NCI-H82 treated with DMSO at 0.1 percent for 48 hours (cell line): ENCODE measurements around the gene AGBL1.
"Not testable (repeated sequence)": the region's sequence is repeated elsewhere in the genome, so short reads cannot be mapped to it uniquely, and the experiment has no call there.

Experiments
- DNase-seq: peaks from one replicate; lab custom pipeline; 2025; ENCODE audit not compliant: unreplicated experiment; lab: John Stamatoyannopoulos, UW

The AGBL1 gene

DNA sequence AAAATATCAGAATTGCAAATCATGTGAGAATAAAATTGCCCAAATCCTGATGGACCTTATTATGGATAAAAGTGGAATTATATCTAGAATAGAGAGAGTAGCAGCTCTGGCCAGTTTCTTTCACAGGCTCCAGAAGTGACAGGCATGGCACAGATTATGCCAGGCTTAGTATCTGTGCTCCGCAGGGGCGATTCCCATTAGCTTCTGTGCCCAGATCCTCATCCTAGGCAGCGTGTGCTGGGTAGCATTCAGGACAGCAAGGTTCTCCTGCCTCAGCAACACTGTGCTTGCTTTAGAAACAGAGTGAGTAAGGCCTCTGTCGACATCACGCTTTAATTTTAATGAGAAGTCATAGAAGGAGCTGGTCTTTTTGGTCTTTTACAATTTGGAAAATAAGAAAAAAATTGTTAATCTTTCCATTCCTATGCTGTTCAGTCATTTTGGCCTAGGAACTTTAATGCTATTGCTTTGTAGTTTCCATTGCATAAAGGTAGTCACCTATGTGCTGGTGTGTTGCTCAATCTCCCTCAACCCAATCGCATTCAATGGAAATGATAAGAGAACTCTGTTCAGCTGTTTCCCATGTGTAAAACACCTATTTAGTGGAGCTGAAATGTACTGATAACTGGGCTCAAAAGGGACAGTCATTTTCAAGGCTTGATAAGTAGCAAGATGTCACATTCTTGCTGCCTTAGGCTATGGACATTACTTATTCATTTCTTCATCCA lies 770.1 kb downstream of the AGBL1 start:
- DNase-seq: no peak

DNA sequence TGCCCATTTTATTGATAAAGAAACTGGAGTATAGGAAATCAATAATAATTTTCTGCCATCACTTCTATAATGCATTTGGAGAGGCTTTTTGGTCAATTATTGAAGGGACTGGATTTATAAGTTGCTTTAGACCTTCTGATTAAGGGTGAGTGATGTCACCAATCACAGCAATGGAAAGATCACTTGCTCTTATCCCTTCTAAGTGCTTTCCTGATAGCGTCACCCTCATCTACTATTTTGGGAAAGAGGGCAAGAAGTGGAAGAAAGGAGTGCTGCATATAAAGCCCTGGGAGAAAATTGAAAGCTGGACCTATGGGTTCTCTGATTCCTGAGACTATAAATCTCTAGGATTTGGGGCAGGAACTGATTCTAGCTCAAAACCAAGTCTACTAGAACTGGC lies 771.3 kb downstream of the AGBL1 start:
- DNase-seq: no peak

DNA sequence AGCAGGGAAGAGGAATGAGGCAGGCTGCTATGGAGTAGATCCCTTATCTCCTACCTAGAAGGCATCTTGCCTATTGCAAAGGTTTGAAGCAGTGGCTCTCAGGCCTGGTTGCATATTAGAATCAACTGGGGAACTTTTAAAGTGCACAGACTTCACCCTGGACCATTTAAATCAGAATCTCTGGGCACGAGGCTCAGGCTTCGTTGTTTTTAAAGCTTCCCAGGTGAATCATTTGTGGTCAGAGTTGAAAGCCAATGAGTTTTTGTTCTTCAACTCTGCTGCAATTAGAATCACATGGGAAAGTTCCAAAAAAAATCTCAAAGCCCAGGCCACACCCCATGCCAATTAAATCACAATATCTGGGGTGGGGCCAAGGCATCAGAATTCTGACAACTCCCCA lies 773.1 kb downstream of the AGBL1 start:
- DNase-seq: no peak

DNA sequence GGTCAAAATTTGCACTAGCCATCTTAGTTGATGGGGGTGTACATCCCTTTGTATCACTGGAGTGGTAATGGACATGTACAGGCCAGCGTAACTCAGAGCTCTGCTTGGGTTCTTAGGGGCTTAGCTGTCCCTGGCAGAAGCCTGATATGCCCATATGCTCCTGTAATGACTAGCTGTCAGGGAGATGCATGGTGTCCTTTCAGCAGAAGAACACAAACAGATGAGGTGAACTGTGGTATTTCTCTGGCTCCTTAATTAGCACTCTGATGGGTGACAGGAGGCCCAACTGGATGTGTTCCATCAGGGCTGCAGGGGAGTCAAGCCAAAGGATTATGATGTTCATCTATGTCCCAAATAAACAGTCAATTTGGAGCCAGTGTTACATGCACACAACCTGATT lies 774.5 kb downstream of the AGBL1 start:
- peak; percentile 57 for DNase-seq

DNA sequence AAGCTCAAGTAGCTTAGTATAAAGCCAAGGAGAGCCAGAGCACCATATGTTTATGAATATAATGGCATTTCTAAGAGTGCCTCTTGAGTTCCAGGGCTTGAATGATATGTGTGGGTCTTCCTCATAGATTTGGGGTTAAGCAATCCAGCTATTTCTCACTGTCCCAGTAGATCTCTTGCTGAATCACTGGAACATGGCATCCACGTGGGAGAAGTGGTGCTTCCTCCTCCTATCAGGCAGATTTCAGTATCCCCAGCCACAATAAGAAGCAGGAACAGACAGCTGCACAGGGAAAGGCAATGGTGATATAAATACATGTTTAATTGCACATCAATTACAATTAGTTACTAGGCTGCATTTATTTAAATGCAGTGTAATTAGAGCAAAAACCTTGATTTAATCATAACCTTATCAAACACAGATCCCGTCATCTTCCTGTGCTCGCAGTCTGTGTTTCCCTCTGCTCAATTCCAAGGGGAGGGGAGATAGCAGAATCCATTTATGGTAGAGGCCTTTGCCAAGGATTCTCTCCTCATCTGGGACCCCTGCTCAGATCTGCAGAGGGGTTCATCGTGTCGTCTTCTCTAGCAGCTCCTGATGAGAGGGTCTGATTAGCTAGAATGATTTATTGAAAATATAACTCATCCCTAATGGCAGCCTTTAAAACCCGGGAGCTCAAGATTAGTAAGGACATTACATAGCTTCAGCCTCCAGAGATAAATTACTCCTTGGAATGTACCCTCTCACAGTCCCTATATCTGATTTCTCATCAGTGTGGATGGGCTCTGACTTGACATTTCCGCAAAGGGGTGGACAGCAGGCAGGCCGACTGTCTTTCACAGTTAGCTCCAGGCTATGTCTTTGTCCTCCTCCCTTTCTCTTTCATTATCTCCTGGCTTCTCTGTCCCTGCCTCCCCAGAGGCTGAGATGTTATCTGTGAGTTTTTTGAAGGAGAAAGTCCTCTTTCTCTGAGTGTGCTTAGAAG lies 775.9 kb downstream of the AGBL1 start:
- peak; percentile 21 for DNase-seq

DNA sequence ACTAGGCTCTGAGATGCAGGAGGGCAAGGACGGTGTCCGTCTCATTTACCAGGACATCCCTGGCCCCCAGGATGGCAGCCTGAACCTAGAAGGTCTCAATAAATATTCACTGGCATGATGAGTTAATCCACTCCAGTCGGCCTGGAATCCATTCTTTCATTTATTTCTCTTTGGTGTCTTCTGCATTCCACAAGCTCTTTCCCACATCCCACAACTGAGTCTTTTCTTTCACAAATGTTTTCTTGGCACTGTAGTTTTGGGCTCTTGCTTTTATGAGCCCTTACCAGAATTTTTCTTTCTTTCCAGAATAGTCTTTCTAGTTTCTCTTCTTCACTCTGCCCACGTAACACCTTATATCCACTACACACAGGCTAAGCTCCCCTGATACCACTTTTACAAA lies 778.0 kb downstream of the AGBL1 start:
- no peak for DNase-seq

DNA sequence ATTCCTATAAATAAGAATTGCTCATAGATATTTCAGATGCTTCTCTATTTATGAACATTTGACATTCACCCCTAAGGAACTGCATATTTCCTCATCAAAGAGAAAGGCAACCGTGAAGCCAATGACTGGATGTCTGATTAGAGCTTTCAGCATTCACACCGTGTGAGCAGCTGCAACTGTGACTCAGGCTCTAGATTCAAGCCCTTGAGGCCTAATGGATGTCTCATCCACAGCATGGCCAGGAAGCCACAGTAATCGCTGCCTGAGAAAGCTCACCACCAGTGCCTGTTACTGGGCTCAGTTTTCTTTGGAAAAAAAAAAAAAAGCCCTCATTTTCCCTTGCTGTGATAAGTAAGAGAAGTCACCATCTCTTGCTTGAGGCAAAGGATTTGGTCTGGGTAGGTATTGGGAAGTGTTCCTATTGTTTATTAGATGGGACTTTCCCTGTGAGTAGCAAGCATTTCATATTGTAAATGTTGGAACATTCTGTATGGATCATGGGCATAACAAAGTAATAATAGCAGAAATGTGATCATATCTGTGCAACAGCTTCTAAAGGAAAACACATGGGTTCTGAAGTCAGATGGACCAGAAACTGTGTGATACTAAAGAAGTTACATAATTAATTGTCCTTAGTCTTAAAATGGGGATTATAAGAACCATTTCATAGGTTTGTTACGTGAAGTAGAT lies 783.7 kb downstream of the AGBL1 start:
- no peak for DNase-seq

DNA sequence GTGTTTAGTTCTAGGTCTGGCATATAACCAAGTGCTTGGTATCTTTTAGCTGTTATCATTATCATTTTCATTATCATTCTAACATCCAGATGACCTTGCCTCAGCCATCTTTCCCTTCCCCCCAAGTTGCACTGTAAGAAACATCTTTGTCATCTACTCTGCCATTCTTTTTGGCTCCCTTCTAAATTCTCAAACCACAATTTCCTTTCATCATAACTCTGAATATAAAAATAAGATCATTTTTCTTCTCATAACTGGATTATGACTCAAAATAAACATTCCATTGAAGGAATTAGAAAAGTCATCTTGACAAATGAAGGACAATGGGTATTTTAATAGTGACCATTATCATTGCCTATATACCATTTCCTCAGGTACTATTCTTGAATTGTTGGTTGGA lies 786.2 kb downstream of the AGBL1 start:
- DNase-seq: no peak

DNA sequence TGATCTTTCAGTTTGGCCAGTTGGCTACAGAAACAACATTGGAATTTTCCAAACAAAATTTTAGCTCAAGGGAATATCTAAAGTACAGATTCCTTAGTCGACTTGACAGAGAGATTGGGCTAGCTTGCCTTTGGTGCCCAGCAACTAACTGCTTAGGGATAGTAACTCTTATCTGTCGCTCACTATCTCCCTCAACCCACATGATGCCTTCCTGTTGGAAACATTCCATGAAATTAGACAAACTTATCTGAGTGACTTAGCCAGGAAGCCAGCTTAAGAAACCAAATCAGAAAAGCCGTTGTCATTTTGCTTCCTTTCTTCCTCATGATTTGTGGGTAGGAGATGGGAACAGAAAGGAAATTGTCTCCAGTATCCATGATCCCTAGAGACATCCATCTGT lies 791.2 kb downstream of the AGBL1 start:
- no peak for DNase-seq

DNA sequence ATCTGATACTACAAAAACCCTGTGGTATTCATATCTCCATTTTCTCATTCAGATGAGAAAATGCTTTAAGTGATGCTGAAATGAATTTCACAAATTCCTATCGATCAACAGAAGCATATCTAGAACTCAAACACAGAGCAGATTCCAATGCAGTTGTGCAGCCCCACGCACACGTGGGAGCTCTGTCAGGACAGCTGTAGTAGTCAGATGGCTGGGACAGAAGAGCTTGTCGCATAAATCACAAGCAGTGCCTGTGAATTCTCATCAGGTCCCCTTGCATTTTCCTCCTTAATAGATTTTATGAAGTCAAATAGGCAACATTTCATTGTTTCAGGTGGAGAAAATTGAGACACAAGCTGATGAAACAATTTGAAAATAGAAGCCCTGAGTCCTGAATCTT lies 792.3 kb downstream of the AGBL1 start:
- DNase-seq: no peak

DNA sequence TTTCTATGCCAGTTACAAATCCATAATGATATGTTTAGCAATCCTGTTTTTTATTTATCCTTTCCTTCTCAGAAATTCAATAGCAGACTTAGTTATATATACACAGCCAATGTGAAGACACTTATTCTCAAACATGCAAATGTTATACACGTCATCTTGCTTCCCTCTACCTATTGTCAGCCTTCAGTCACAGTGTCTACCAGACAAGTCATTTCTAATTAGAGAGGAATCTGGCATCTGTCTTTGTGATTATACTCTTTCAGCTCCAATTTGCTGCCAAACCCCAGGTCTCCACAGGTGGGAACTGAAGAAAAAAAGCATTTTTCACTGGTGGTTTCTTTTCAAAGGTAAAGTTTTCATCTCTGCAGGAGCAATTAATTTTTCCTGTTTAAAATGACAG lies 793.1 kb downstream of the AGBL1 start:
- peak; percentile 3 for DNase-seq

DNA sequence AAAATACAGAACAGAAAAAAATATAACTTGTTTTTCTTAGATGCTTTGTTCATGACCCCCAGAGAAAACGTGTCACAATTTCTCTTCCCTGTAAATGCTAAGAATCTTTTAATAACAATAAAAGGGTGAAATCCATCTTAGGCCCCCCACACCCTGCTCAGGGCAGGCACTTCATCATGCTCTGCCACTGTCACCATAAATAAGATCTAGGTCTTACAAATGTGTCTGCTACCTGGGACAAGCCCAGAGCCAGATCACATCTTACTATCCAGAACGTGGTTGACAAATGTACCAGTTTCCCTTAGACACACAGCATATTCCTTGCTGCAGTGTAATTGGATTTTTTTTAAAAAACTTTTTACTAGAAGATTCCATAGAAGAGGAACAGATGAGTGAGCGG lies 795.4 kb downstream of the AGBL1 start:
- no peak for DNase-seq

DNA sequence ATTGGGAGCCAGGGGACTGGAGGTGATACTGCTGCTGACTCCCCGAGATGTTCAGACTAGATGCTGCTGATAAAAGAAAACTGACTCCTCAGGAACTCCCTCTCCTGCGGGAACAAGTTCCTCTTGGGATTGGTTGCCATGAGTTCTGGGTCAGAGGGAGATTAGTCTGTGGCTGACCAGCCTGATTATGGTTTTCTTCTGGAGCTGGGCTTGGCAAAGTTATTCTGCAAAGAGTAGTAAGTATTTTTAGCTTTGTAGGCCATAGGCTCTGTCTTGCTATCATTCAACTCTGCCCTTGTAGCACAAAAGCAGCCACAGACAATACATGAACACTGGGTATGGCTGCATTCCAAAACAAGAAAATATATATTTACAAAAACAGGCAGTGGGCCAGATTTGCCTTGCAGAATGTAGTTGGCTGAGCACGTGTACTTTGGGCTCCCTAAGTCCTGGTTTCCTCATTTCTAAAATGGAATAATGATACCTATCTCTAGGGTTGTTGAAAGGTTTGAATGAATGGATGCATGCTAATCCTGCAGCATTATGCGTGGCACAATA lies 796.8 kb downstream of the AGBL1 start:
- no peak for DNase-seq

DNA sequence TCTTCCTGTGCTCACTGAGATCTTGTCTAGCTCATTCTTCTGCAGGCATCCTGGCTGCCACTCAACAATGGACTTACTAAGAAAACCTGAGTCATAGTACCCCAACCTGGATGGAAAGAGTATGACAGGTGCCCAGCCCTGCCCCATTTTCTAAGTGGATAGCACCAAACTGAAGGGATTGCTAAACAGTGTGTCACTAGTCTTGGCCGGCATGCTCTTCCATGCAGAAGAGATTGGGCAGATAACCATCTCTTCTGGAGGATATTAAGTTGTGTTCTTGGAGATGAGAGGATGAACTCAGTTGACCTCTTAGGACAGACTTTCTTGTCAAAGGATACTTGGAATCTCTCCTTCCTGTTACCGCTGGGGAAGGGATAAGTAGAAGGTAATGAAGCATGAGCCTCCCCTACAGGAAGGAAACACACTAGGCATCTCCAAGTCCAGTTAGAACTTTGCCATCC lies 797.5 kb downstream of the AGBL1 start:
- no peak for DNase-seq

DNA sequence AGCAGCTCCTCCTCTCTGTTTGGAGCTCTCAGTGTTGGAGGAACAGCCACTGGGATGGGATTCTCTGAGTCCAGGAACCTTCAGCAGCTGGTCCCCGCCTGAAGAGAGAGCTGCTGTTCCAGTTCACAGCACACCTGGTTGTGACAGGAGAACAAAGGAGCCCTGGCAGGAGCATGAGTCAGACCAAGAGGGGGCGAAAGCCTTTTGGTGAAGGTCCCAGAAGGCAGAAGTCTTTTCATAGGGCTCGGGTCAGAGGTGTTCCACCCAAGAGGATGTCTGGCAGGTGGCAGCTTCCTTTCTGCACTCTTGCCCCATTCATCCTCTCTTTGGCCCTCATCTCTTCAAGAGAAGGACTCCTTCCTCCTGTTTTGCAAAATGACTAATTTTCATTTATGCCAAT lies 799.2 kb downstream of the AGBL1 start:
- DNase-seq: not testable (repeated sequence)

DNA sequence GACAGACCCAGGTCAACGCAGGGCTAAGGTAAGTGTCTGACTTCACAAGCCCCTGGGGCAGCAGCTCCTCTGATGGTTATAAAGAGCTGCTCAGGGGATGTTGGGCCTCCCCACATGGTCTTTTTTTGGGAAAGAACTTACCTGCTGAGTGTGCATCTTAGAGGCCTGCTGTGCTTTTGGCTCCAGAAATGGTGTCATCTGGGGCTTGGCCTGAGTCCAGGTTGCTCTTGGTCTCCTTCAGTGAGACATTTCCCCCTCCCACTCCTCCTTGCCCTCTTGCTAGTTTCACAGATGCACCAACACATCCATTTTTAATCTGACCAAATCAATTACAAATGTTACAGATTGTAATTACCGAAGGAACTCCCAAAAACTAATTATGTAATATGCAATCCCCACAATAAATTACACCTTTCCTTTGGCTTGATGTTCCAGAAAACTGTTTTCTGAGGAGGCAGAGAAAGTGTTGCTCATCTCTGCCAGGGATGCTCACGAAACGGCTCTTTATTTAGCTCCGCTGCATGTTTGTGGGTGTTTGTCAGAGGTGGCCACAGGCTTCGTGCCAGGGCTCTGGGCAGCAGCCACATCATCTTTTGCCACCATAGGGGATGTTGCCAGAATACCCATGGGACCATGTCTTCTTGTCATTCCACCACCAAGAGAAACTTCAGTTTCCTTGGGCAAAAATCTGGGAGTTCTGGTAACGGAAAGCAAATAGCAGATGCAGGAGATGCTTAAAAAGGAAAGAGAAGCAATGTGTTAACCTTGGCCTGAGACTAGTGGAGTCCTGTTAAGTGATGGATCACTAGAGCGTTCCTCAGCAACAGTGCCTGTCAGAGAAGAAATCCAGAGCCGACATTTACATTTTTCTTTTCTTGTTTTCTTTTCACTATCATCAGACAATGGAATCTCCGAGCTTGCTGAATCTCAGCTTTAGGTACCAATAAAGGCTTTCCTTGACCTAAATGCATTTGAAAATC lies 799.9 kb downstream of the AGBL1 start:
- no peak for DNase-seq

DNA sequence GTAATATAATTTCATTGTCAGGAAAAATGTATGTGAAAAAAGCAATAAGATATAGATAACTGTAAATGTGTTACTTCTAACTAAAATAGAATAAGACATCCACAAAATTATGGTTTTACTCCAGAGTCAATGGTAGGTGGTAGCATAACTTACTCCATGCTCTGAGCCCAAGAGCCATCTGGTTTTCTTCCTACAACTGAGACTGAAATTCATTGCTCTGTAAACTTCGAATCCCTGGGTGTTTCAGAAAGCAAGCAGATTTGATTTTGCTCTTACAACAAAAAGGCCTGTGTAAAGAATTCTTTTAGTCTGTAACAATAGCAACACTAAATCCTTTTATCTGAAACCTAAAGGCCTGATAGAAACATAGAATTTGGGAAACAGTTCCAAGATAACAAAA lies 805.9 kb downstream of the AGBL1 start:
- no peak for DNase-seq

DNA sequence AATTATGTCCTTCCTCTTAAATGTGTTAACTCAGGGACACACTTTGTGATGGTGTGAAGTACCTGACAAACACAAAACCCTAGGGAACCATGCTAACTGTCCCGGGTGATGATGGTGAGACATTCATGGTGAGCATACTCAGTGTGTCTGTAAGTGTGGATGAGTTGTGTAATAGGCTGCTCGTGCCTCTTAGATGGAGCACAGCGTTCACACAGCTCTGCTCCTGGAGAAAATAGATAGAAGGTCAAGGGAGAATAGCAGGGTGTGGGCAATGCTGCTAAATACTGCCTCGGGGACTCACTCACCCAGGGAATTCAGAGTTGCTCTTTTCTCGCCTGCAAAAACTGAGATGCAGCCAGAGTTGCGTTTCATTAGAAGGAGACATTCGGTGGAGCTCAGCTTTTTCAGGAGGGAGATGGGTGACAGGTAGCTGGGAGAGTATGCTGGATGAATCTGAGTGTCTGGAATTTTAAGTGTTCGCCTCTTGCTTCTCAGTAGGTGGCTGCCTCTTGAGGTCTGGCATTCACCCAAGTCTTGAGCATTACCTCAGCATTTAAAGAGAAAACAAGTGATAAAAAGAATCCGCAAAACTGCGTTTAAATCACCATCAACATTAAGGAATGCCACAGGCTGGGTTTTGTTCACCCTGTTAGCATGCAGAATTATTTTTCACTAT lies 813.2 kb downstream of the AGBL1 start:
- DNase-seq: no peak

DNA sequence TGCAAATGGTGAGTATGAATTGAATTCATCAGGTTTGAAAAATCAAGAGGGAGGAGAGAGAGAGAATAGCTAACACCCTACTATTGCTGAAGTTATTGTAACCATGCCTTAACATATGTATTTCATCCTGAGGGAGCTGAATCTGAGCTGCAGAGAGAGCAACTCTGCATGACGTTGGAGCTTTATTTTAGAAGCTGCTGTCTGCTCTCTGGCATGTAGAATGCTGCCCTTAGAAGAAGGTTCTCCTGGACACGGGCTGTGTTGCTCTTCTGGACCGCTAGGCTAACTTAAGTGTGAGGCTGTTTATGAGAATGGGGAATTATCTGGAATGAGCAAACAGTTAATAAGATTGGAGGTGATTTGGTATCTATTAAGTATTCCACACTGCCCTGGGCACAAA lies 814.6 kb downstream of the AGBL1 start:
- DNase-seq: no peak
